ENCODE measurements around the gene RPGRIP1L. TPM values are rescaled to one million over a fixed set of nuclear protein-coding genes. Genes with fewer than 3 reads are reported as not detected.

The RPGRIP1L gene
- total RNA-seq, 1 donor: 22.0 TPM

GRCh38 chr16:53672461-53672860 is 31.2 kb downstream of the RPGRIP1L start:
- DNase-seq (ENCODE audit: low read depth): peak; percentile 77
- H3K4me3 ChIP-seq (ENCODE audit: low read depth, low read length): no peak overlapping the region
- TF ChIP-seq CTCF (IDR thresholded peaks at IDR 0.05; ENCODE audit: insufficient read depth, low read depth, low read length): no peak

GRCh38 chr16:53668869-53669268 is 34.8 kb downstream of the RPGRIP1L start:
- TF ChIP-seq CTCF (IDR thresholded peaks at IDR 0.05; ENCODE audit: insufficient read depth, low read depth, low read length): no peak
- DNase-seq (ENCODE audit: low read depth): peak; percentile 19
- no peak overlapping the region for H3K4me3 ChIP-seq (ENCODE audit: low read depth, low read length)

- no peak for TF ChIP-seq CTCF (IDR thresholded peaks at IDR 0.05; ENCODE audit: insufficient read depth, low read depth, low read length)
- no peak for DNase-seq (ENCODE audit: low read depth)
- no peak overlapping the region for H3K4me3 ChIP-seq (ENCODE audit: low read depth, low read length)
Observed at GRCh38 chr16:53666786-53667415, 36.8 kb downstream of the RPGRIP1L start.

- H3K4me3 ChIP-seq (ENCODE audit: low read depth, low read length): peak overlapping the region; percentile 1
- TF ChIP-seq CTCF (IDR thresholded peaks at IDR 0.05; ENCODE audit: insufficient read depth, low read depth, low read length): no peak
- peak; percentile 91 for DNase-seq (ENCODE audit: low read depth)
Observed at GRCh38 chr16:53664724-53665345, 38.8 kb downstream of the RPGRIP1L start.

GRCh38 chr16:53662072-53662471 is 41.6 kb downstream of the RPGRIP1L start:
- H3K4me3 ChIP-seq (ENCODE audit: low read depth, low read length): no peak overlapping the region
- DNase-seq (ENCODE audit: low read depth): no peak
- no peak for TF ChIP-seq CTCF (IDR thresholded peaks at IDR 0.05; ENCODE audit: insufficient read depth, low read depth, low read length)

- H3K4me3 ChIP-seq (ENCODE audit: low read depth, low read length): no peak overlapping the region
- no peak for TF ChIP-seq CTCF (IDR thresholded peaks at IDR 0.05; ENCODE audit: insufficient read depth, low read depth, low read length)
- no peak for DNase-seq (ENCODE audit: low read depth)
Observed at GRCh38 chr16:53654946-53655345, 48.7 kb downstream of the RPGRIP1L start.

All from fibroblast of villous mesenchyme (primary cell).